Measurements from ENCODE around the gene SRGAP3.

SRGAP3 gene

DNA sequence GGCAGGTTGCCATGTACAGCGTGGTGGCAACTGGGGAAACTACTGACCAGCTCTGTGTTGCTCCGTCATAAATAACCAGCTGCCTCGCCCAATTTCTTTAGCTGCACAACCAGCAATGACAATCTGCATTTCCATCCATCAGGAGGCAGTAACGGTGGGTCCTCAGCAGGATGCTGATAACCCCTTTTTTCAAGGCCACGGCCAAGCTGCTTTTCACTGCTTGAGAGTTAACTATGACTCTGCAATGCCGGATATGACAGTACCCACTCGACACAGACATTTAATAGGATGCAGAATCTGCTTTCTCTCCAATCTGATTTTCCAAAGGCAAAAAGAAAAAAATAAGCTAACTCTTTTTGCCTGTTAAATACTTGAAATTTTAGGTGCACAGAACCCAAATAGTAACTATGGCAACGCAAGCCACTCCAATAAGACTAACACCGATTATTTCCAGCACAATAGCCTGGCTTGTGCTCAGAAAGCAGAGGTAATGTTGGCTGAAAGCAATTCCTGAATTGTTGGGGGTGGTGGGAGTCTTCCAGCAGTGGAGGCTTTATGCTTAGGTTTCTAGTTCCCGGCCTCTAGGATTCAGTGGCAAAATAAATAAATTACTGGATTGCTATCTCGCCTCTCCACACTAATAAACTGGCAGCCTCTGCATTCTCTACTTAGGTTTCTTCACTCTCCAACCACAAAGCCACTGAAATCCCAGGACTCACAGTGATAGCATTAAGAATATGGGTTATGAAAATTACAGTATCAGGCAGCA, 31.2 kb upstream of the SRGAP3 start:
- Histone ChIP-seq H3K27ac (ENCODE audit: low read depth, low read length) (no peak overlapping the region), H3K4me1 (ENCODE audit: insufficient read depth, low read length) (peaks cover 11% of the 10 kb centered on the region), H3K4me3 (ENCODE audit: low read length) (no peak overlapping the region), H3K27me3 (ENCODE audit: insufficient read depth, low read length) (no peaks in the 10 kb centered on the region), H3K9ac (ENCODE audit: low read depth, low read length) (no peak overlapping the region), H3K9me3 (ENCODE audit: insufficient read depth, low read depth, low read length) (no peaks in the 10 kb centered on the region), H3K36me3 (ENCODE audit: insufficient read depth, low read length) (no peaks in the 10 kb centered on the region)
- WGBS: 73% methylated on average over 11 of the region's 11 CpGs

DNA sequence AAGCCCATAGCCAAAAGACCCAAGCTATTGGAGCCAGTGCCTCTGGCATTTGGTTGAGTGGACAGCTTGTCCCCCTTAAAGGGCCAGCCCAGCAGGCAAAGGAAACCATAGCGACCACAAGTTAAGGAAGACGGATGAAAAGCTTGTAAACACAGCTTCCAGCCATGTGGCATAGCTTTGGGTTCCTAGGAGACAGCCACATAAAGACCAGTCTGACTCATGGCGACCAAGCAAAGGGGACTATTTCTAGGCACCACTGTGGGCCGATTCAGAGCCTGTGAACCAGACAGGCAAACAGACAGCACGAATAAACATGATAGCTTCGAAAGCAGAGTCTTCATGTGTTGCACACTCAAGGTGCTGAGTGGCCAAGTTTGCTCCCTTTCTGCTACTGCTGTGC, 30.5 kb upstream of the SRGAP3 start:
- Histone ChIP-seq H3K4me1 (ENCODE audit: insufficient read depth, low read length) (peaks cover 11% of the 10 kb centered on the region), H3K9ac (ENCODE audit: low read depth, low read length) (no peak overlapping the region), H3K4me3 (ENCODE audit: low read length) (no peak overlapping the region), H3K27me3 (ENCODE audit: insufficient read depth, low read length) (no peaks in the 10 kb centered on the region), H3K27ac (ENCODE audit: low read depth, low read length) (no peak overlapping the region), H3K9me3 (ENCODE audit: insufficient read depth, low read depth, low read length) (0 out of 2 replicates have a peak, but pooled peaks cover 2% of the 10 kb centered on the region), H3K36me3 (ENCODE audit: insufficient read depth, low read length) (no peaks in the 10 kb centered on the region)
- WGBS: 72% methylated on average over 6 of the region's 6 CpGs

DNA sequence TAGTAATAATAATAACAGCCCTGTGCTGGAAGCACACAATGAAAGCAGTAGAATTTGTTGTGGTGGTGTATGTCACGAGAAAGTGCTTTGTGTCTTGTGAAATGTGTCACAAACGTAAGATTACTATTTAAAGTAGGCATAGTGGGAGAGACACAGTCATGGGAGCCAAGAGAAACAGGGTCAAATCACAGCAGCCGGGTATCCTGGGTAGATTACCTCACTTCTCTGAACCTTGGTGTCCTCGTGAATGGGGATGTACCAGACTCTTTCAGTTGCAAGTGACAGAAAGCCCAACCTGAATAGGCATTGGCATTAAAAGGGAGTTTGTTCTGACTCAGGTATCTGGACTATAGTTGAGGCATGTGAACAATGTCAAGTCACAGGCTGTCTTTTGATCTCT, 29.1 kb upstream of the SRGAP3 start:
- peaks cover 11% of the 10 kb centered on the region for H3K4me1 ChIP-seq (ENCODE audit: insufficient read depth, low read length)
- no peaks in the 10 kb centered on the region for H3K36me3 ChIP-seq (ENCODE audit: insufficient read depth, low read length)
- H3K27me3 ChIP-seq (ENCODE audit: insufficient read depth, low read length): no peaks in the 10 kb centered on the region
- H3K27ac ChIP-seq (ENCODE audit: low read depth, low read length): no peak overlapping the region
- 87% methylated on average over 4 of the region's 4 CpGs for WGBS
- peaks cover 6% of the 10 kb centered on the region; the same call in 1 of the 2 replicates for H3K9me3 ChIP-seq (ENCODE audit: insufficient read depth, low read depth, low read length)
- H3K4me3 ChIP-seq (ENCODE audit: low read length): no peak overlapping the region
- no peak overlapping the region for H3K9ac ChIP-seq (ENCODE audit: low read depth, low read length)

DNA sequence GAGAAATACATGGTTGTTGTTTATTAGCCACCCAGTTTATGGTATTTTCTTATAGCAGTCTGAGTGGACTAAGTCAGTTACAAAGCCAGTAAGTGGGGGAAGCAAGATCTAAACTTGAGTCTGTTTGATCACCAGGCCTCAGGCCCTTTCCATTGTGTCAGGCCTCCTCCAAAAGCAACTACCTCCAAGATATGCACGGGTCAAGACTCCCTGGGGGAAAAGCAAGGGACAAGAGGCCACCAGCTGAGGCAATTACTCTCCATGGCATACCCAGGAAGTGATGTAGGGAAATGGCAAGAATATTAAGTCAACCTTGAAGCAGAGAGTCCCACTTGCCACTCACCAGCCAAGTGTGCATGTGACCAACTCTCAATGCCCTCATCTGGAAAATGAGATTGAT, 28.6 kb upstream of the SRGAP3 start:
- 22% methylated on average over 1 of the region's 1 CpG for WGBS
- Histone ChIP-seq H3K9ac (ENCODE audit: low read depth, low read length) (no peak overlapping the region), H3K4me1 (ENCODE audit: insufficient read depth, low read length) (peaks cover 11% of the 10 kb centered on the region), H3K27ac (ENCODE audit: low read depth, low read length) (no peak overlapping the region), H3K4me3 (ENCODE audit: low read length) (no peak overlapping the region), H3K36me3 (ENCODE audit: insufficient read depth, low read length) (no peaks in the 10 kb centered on the region), H3K27me3 (ENCODE audit: insufficient read depth, low read length) (no peaks in the 10 kb centered on the region), H3K9me3 (ENCODE audit: insufficient read depth, low read depth, low read length) (peaks cover 6% of the 10 kb centered on the region; the same call in 1 of the 2 replicates)

DNA sequence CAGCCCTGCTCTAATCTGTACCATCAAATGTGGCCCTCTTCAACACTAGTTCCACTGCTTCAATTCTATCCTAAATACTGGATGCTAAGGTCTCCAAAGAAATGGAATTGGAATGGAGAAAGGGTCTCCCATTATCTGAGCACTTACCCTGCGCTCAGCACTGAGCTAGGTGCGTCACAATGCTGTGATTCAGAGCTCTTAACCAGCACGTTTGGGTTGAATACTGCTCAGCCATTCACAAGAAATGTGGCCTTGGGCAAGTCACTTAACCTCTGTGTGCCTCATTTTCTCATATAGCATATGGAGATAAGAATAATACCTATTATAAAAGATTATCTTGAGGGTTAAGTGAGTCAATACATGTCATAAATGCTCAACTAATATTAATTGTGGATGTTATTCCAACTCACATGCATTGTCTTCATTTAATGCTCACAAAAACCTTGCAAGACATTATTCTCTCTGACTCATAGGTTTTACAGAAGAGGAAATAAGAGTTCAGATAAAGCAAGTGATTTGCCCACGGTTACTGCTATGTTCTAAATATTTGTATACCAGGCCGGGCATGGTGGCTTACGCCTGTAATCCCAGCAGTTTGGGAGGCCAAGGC, 27.4 kb upstream of the SRGAP3 start:
- no peak overlapping the region for H3K9ac ChIP-seq (ENCODE audit: low read depth, low read length)
- no peak overlapping the region for H3K27ac ChIP-seq (ENCODE audit: low read depth, low read length)
- 89% methylated on average over 6 of the region's 6 CpGs for WGBS
- peaks cover 11% of the 10 kb centered on the region for H3K4me1 ChIP-seq (ENCODE audit: insufficient read depth, low read length)
- no peaks in the 10 kb centered on the region for H3K27me3 ChIP-seq (ENCODE audit: insufficient read depth, low read length)
- H3K9me3 ChIP-seq (ENCODE audit: insufficient read depth, low read depth, low read length): peaks cover 6% of the 10 kb centered on the region; the same call in 1 of the 2 replicates
- no peak overlapping the region for H3K4me3 ChIP-seq (ENCODE audit: low read length)
- H3K36me3 ChIP-seq (ENCODE audit: insufficient read depth, low read length): no peaks in the 10 kb centered on the region

DNA sequence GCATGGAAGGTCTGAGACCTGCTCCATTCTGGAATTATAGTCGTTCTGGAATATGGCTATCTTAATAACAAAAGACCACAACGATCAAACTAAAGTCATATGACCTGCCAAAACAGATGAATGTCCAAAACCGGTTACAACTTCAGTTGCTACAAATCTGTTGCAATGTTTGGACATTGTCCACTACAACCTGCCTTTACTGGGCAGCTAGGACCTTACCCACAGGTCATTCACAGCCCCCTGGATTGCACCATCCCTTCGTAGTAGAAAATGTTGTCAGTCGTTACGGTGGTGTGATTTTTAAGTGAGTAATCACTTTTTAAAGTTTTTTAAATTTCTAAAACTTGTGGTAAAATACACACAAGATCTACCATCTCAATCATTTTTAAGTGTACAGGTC, 22.5 kb upstream of the SRGAP3 start:
- no peaks in the 10 kb centered on the region for H3K27me3 ChIP-seq (ENCODE audit: insufficient read depth, low read length)
- WGBS: 63% methylated on average over 3 of the region's 6 CpGs
- H3K9me3 ChIP-seq (ENCODE audit: insufficient read depth, low read depth, low read length): peaks cover 6% of the 10 kb centered on the region; the same call in 1 of the 2 replicates
- no peak overlapping the region for H3K27ac ChIP-seq (ENCODE audit: low read depth, low read length)
- no peaks in the 10 kb centered on the region for H3K36me3 ChIP-seq (ENCODE audit: insufficient read depth, low read length)
- H3K4me1 ChIP-seq (ENCODE audit: insufficient read depth, low read length): no peaks in the 10 kb centered on the region
- no peak overlapping the region for H3K4me3 ChIP-seq (ENCODE audit: low read length)
- H3K9ac ChIP-seq (ENCODE audit: low read depth, low read length): no peak overlapping the region

DNA sequence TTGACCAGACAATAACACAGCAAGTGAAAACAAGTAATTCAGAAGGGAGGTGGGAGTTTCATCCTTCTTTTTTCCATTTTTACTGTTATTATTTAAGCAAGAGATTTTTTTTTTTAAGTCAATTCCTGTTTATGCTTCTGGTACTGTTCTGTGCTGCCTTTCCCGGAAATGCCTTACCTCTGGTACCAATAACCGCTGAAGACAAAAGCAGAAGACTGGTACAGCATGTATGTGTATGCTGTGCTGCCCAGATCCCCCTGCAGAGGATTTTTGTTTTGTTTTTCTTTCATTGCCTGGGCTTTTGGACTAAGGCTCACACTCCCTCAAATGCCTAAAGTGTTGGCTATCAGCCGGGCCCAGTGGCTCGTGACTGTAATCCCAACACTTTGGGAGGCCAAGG, 21.3 kb upstream of the SRGAP3 start:
- peaks cover 6% of the 10 kb centered on the region; the same call in 1 of the 2 replicates for H3K9me3 ChIP-seq (ENCODE audit: insufficient read depth, low read depth, low read length)
- H3K27me3 ChIP-seq (ENCODE audit: insufficient read depth, low read length): no peaks in the 10 kb centered on the region
- H3K4me1 ChIP-seq (ENCODE audit: insufficient read depth, low read length): no peaks in the 10 kb centered on the region
- H3K27ac ChIP-seq (ENCODE audit: low read depth, low read length): no peak overlapping the region
- no peak overlapping the region for H3K9ac ChIP-seq (ENCODE audit: low read depth, low read length)
- WGBS: 92% methylated on average over 4 of the region's 4 CpGs
- H3K4me3 ChIP-seq (ENCODE audit: low read length): no peak overlapping the region
- no peaks in the 10 kb centered on the region for H3K36me3 ChIP-seq (ENCODE audit: insufficient read depth, low read length)

DNA sequence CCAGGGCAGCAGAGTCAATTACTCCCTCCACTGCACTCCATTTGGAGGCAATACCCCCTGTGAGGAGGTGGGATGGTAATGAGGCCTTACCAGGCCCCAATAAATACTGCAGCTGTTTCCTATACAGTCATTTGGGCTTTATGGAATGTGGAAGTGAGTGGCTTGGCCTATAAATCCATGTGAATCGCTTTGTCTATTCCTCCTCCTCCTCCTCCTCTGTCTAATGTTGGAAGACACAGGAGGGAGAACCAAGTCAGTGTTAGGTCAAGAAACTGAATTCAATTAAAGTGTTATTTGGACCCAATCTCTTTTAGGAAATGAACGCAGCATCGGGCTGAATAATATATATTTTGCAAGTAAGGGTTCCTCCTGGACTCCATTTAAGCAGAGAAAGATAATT, 17.3 kb upstream of the SRGAP3 start:
- H3K4me1 ChIP-seq (ENCODE audit: insufficient read depth, low read length): no peaks in the 10 kb centered on the region
- H3K4me3 ChIP-seq (ENCODE audit: low read length): no peak overlapping the region
- H3K36me3 ChIP-seq (ENCODE audit: insufficient read depth, low read length): no peaks in the 10 kb centered on the region
- no peaks in the 10 kb centered on the region for H3K27me3 ChIP-seq (ENCODE audit: insufficient read depth, low read length)
- no peak overlapping the region for H3K27ac ChIP-seq (ENCODE audit: low read depth, low read length)
- WGBS: 100% methylated on average over 2 of the region's 3 CpGs
- no peak overlapping the region for H3K9ac ChIP-seq (ENCODE audit: low read depth, low read length)
- H3K9me3 ChIP-seq (ENCODE audit: insufficient read depth, low read depth, low read length): no peaks in the 10 kb centered on the region

DNA sequence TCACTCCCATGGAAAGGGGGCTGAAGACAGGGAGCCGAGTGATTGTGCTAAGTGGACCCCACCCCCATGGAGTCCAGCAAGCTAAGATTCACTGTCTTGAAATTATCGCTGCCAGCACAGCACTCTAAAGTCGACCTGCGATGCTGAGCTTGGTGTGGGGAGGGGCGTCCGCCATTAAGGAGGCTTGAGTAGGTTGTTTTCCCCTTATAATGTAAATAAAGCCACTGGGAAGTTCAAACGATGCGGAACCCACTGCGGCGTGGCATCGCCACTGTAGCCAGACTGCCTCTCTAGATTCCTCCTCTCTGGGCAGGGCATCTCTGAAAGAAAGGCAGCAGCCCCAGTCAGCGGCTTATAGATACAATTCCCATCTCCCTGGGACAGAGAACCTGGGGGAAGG, 10.9 kb upstream of the SRGAP3 start:
- H3K36me3 ChIP-seq (ENCODE audit: insufficient read depth, low read length): no peaks in the 10 kb centered on the region
- H3K4me1 ChIP-seq (ENCODE audit: insufficient read depth, low read length): no peaks in the 10 kb centered on the region
- no peak overlapping the region for H3K9ac ChIP-seq (ENCODE audit: low read depth, low read length)
- 0 out of 2 replicates have a peak, but pooled peaks cover 2% of the 10 kb centered on the region for H3K9me3 ChIP-seq (ENCODE audit: insufficient read depth, low read depth, low read length)
- H3K4me3 ChIP-seq (ENCODE audit: low read length): no peak overlapping the region
- WGBS: 36% methylated on average over 12 of the region's 12 CpGs
- H3K27ac ChIP-seq (ENCODE audit: low read depth, low read length): no peak overlapping the region
- no peaks in the 10 kb centered on the region for H3K27me3 ChIP-seq (ENCODE audit: insufficient read depth, low read length)

DNA sequence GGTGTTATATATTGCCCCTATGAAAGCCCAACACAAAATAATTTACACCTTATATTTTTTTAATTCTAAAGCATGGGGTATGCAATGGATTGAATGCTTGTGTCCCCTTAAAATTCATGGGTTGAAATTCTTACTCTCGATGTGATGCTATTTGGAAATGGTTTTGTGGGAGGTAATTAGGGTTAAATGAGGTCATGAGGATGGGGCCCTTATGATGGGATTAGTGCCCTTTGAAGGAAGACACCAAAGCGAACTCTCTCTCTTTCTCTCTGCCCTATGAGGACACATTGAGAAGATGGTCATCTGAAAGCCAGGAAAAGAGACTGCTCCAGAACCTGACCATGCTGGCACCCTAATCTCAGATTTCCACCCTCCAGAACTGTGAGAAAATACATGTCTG, 7.6 kb upstream of the SRGAP3 start:
- Histone ChIP-seq H3K9me3 (ENCODE audit: insufficient read depth, low read depth, low read length) (0 out of 2 replicates have a peak, but pooled peaks cover 2% of the 10 kb centered on the region), H3K27me3 (ENCODE audit: insufficient read depth, low read length) (no peaks in the 10 kb centered on the region), H3K9ac (ENCODE audit: low read depth, low read length) (no peak overlapping the region), H3K36me3 (ENCODE audit: insufficient read depth, low read length) (no peaks in the 10 kb centered on the region), H3K4me1 (ENCODE audit: insufficient read depth, low read length) (no peaks in the 10 kb centered on the region), H3K27ac (ENCODE audit: low read depth, low read length) (no peak overlapping the region), H3K4me3 (ENCODE audit: low read length) (no peak overlapping the region)
- 92% methylated on average over 2 of the region's 2 CpGs for WGBS

DNA sequence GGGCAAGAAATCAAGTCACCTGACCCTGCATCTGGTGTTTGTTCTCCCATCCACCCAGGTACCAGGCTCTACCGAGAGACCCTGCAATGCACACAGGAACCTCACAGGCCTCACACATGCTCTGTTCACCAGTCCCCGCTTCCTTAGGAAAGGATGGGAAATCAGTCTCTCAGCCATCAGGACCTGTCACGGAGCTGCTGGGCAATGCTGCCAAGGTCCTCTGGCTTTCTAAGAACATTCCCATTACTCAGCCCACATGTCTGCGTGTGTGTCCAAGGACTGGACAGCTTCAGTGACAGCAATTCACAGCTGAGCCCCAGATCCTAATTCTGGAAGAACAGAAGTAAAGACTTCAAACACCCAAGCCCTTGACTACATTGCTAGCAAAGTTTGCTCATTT, 6.5 kb upstream of the SRGAP3 start:
- no peak overlapping the region for H3K9ac ChIP-seq (ENCODE audit: low read depth, low read length)
- no peak overlapping the region for H3K27ac ChIP-seq (ENCODE audit: low read depth, low read length)
- H3K4me1 ChIP-seq (ENCODE audit: insufficient read depth, low read length): no peaks in the 10 kb centered on the region
- no peaks in the 10 kb centered on the region for H3K27me3 ChIP-seq (ENCODE audit: insufficient read depth, low read length)
- WGBS: 93% methylated on average over 4 of the region's 4 CpGs
- H3K36me3 ChIP-seq (ENCODE audit: insufficient read depth, low read length): no peaks in the 10 kb centered on the region
- 0 out of 2 replicates have a peak, but pooled peaks cover 2% of the 10 kb centered on the region for H3K9me3 ChIP-seq (ENCODE audit: insufficient read depth, low read depth, low read length)
- H3K4me3 ChIP-seq (ENCODE audit: low read length): no peak overlapping the region
